K562 treated with DMSO at 1 percent for 24 hours (cell line): ENCODE results near the gene OR5W2. TPM values are rescaled to one million over a fixed set of nuclear protein-coding genes. Genes with fewer than 3 reads are reported as not detected.

ENCODE experiments used
- total RNA-seq: library from RNA; unstranded; fragments of 300-600 nt; gene quantifications from 2 replicates; pipeline ENCODE4 v1.2.3, GENCODE V29; 2022; ENCODE audit warnings: low read depth; ENCODE audit not compliant: insufficient read depth

Gene OR5W2
- total RNA-seq: not detected in 2 replicates

DNA sequence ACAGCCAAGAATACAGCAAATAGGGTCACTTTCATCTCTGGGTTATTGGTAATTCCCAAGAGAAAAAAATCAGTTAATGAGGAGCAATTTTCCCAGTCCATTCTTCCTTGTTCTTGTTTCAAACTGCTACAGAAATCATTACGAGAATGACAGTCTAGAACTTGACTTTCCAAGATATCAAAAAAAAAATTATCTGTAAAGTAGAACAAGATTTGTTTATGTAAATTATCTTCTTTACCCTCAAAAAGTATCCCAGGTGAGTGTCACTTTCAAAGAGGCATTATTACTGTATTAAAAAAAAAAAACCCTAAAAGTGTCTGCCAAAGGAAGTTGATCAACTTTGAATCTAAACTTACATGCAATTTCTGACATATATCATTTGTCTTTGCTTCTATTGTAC lies at the start of gene OR5W2:
Gene OR5W2, minus strand, starts transcription at position 101 of the 400 bp plus-strand sequence. Its CDS starts 0 bp downstream, at position 101.

DNA sequence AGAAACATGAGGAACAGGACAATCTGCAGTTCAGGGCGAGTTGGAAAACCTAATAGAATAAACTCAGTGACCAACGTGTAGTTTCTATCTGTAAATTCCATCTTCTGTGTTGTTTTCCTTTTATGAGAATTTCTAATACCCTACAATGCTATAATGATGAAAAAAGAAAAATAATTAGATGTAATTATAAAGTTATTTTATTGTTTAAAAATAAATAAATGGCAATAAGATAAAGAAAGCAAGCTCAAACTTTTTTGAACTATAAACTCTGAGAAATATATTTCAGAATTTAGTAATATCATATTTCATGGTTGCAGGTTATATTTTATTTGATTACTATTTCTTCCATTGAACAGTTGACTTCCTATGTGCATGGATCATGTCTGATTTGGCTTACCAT lies 21.9 kb upstream of the OR5W2 start, which contains the start of gene OR5I1:
Gene OR5I1, minus strand, starts transcription at position 101 of the 400 bp plus-strand sequence. Its CDS starts 0 bp downstream, at position 101.

DNA sequence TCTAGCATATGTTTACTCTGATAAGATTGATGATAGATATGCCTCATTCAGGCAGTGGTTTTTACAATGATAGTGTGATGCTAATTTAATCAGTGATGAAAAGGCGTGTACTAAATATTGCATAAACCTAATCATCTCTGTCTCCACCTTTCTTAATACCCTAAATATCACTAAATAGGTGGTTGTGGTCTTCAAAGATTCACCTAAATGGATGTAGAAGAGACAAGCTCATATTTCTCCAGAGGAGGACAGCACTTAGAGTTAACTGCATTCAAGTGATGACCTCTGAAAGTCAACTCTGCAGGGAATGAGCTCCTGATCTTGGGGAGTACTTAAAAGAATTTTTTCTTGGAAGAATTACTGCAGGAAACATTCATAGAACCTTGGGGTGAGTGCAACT lies 31.4 kb downstream of the OR5W2 start, which contains the start of gene TRIM51:
Gene TRIM51, plus strand, starts transcription at position 301 of the 400 bp plus-strand sequence. CDS start 2,132 bp downstream, outside the sequence.

Other genes with a start within 250 kb of the OR5W2 start
- gene OR5D13, start 141.1 kb downstream of the OR5W2 start, total RNA-seq: not detected in 2 replicates
- not detected in 2 replicates for gene OR5D14, start 119.0 kb downstream of the OR5W2 start, total RNA-seq
- gene OR5L1, start 103.2 kb downstream of the OR5W2 start, total RNA-seq: not detected in 2 replicates
- gene OR5D18, start 95.0 kb downstream of the OR5W2 start, total RNA-seq: not detected in 2 replicates
- gene OR5L2, start 87.4 kb downstream of the OR5W2 start, total RNA-seq: not detected in 2 replicates
- not detected in 2 replicates for gene OR5D16, start 75.8 kb downstream of the OR5W2 start, total RNA-seq
- not detected in 2 replicates for gene TRIM51, start 31.3 kb downstream of the OR5W2 start, total RNA-seq
- gene OR5I1, start 21.8 kb upstream of the OR5W2 start, total RNA-seq: not detected in 2 replicates
- not detected in 2 replicates for gene OR10AG1, start 55.4 kb upstream of the OR5W2 start, total RNA-seq
- not detected in 2 replicates for gene OR5F1, start 80.0 kb upstream of the OR5W2 start, total RNA-seq
- not detected in 2 replicates for gene OR5AS1, start 113.1 kb upstream of the OR5W2 start, total RNA-seq
- not detected in 2 replicates for gene OR8I2, start 178.7 kb upstream of the OR5W2 start, total RNA-seq
- not detected in 2 replicates for gene OR8H2, start 189.1 kb upstream of the OR5W2 start, total RNA-seq
- not detected in 2 replicates for gene OR8H3, start 207.8 kb upstream of the OR5W2 start, total RNA-seq
- not detected in 2 replicates for gene OR8J3, start 225.6 kb upstream of the OR5W2 start, total RNA-seq
- not detected in 2 replicates for gene OR8K5, start 245.7 kb upstream of the OR5W2 start, total RNA-seq